K562 (cell line): ENCODE results near the gene SPAG7. TPM values are rescaled to one million over a fixed set of nuclear protein-coding genes. Genes with fewer than 3 reads are reported as not detected.
"Not testable (repeated sequence)": the region's sequence is repeated elsewhere in the genome, so short reads cannot be mapped to it uniquely, and the experiment has no call there.

ENCODE experiments used
- ATAC-seq: fragments of 200-7000 bp; cut with Tn5 transposase; 3 replicates; pipeline ENCODE4 v1.9.1; 2020; ENCODE audit warnings: moderate library complexity
- BruUV-seq: library from RNA; stranded (reverse); fragments of 400-500 nt; replicated peaks from 2 replicates; lab custom pipeline; 2021; lab: Mats Ljungman, UMichigan
- CTCF ChIA-PET: fragments of 300-600 bp; formaldehyde crosslinking; extraction: SDS; loops from one replicate; lab custom pipeline; 2021; ENCODE audit warnings: low intra/inter-chr PET ratio; lab: Yijun Ruan, JAX
- POLR2A ChIA-PET: fragments of 300-600, 350-650 bp; sonication (Branson Sonifier 250); formaldehyde crosslinking; extraction: SDS; loops from one replicate; lab custom pipeline; 2021; ENCODE audit warnings: antibody characterized with exemption, inconsistent platforms; lab: Yijun Ruan, JAX
- DNase-seq, 4 experiments: peaks; one replicate each; pipeline versions ENCODE4 v3.0.0 to v3.0.0-alpha.2; 2011 to 2018; ENCODE audit warnings: low spot score in 3 of 4, mixed read lengths in 3 of 4; ENCODE audit errors: extremely low read depth in 1 of 4
- FAIRE-seq: peaks from 2 replicates; lab custom pipeline; 2011; peaks lifted over from hg19 to GRCh38; lab: Jason Lieb, UNC
- H2AFZ ChIP-seq: 2 replicates; pipeline ENCODE4 v1.6.0; 2011; ENCODE audit warnings: low read depth, low read length, control low read depth, inconsistent platforms
- H3K27ac ChIP-seq: fragments of 200-600 bp; 3 replicates; pipeline ENCODE4 v1.8.0; 2011; ENCODE audit warnings: low read depth, mild to moderate bottlenecking, control low read depth, inconsistent platforms, low read length, moderate library complexity, mixed read lengths; ENCODE audit errors: extremely low read depth
- H3K27me3 ChIP-seq, 2 experiments: fragments of 300-600 bp in 1 of 2; 2 replicates in 1 of 2; 3 replicates in 1 of 2; pipeline versions ENCODE4 v1.6.0 to v1.8.0; 2011; ENCODE audit warnings: inconsistent platforms in 2 of 2, low read length in 2 of 2, mild to moderate bottlenecking in 1 of 2, mixed read lengths in 1 of 2, moderate library complexity in 1 of 2; ENCODE audit not compliant: control insufficient read depth in 2 of 2, insufficient read depth in 2 of 2
- H3K36me3 ChIP-seq: fragments of 300-600 bp; 3 replicates; pipeline ENCODE4 v1.8.0; 2011; ENCODE audit warnings: mild to moderate bottlenecking, low read length, inconsistent platforms; ENCODE audit not compliant: control insufficient read depth, insufficient read depth
- H3K4me1 ChIP-seq, 2 experiments: fragments of 200-600 bp in 1 of 2; replicated peaks in 1 of 2; 2 replicates in 1 of 2; 3 replicates in 1 of 2; pipeline versions ENCODE4 v1.5.1 to v1.8.0; 2011; ENCODE audit warnings: inconsistent platforms in 2 of 2, low read length in 2 of 2, mild to moderate bottlenecking in 1 of 2, mixed read lengths in 1 of 2, moderate library complexity in 1 of 2; ENCODE audit not compliant: control insufficient read depth in 2 of 2, insufficient read depth in 2 of 2
- H3K4me2 ChIP-seq: 2 replicates; pipeline ENCODE4 v1.6.1; 2011; ENCODE audit warnings: low read length, control low read depth, inconsistent platforms, mixed read lengths; ENCODE audit not compliant: insufficient read depth
- H3K4me3 ChIP-seq: fragments of 200-600 bp; sonication (generic), shearing (Covaris generic); 2 replicates; pipeline ENCODE4 v1.5.1; 2016; ENCODE audit warnings: control low read depth, inconsistent platforms
- H3K79me2 ChIP-seq: fragments of 200-600 bp; 3 replicates; pipeline ENCODE4 v1.8.0; 2011; ENCODE audit warnings: low read length, inconsistent platforms; ENCODE audit not compliant: control insufficient read depth, insufficient read depth
- H3K9ac ChIP-seq, 2 experiments: 2 replicates each; pipeline versions ENCODE4 v1.6.0 to v1.6.1; 2011; ENCODE audit warnings: low read depth in 2 of 2, low read length in 2 of 2, control low read depth in 1 of 2, inconsistent platforms in 1 of 2, mild to moderate bottlenecking in 1 of 2, mixed read lengths in 1 of 2; ENCODE audit not compliant: insufficient read depth in 1 of 2
- H3K9me1 ChIP-seq: one replicate; pipeline ENCODE4 v1.6.0; 2011; ENCODE audit warnings: inconsistent platforms, mild to moderate bottlenecking, low read length, moderate library complexity; ENCODE audit not compliant: control insufficient read depth, insufficient read depth
- H3K9me3 ChIP-seq: replicated peaks from 2 replicates; pipeline ENCODE4 v1.5.1; 2011; ENCODE audit warnings: low read depth, low read length, inconsistent platforms; ENCODE audit not compliant: control insufficient read depth, insufficient read depth
- H4K20me1 ChIP-seq: replicated peaks from 2 replicates; pipeline ENCODE4 v1.6.1; 2011; ENCODE audit warnings: low read length, inconsistent platforms, mixed read lengths; ENCODE audit not compliant: control insufficient read depth, insufficient read depth
- KLF16 ChIP-seq: IDR thresholded peaks from 2 replicates; pipeline ENCODE4 v1.6.1; 2016; ENCODE audit warnings: antibody characterized with exemption
- MEF2A ChIP-seq: IDR thresholded peaks from 2 replicates; pipeline ENCODE4 v1.6.1; 2011; ENCODE audit warnings: low read depth, mild to moderate bottlenecking, low read length, moderate library complexity; ENCODE audit not compliant: control insufficient read depth
- NBN ChIP-seq: fragments of 450-650 bp; IDR thresholded peaks from 2 replicates; pipeline ENCODE4 v1.6.1; 2016; ENCODE audit warnings: low read depth, mild to moderate bottlenecking
- TSHZ1 ChIP-seq: fragments of 250-450 bp; sonication (Bioruptor Pico); IDR thresholded peaks from 2 replicates; pipeline ENCODE4 v1.4.0; 2020; ENCODE audit warnings: mild to moderate bottlenecking, moderate library complexity
- ZNF121 ChIP-seq: sonication (generic); formaldehyde crosslinking; conservative IDR thresholded peaks from 2 replicates; pipeline ENCODE4 v1.8.0; 2022; ENCODE audit warnings: missing genetic modification reagents
- ZNF143 ChIP-seq: sonication (generic); formaldehyde crosslinking; IDR thresholded peaks from 2 replicates; pipeline ENCODE4 v1.9.0; 2022; ENCODE audit warnings: mild to moderate bottlenecking, missing genetic modification reagents
- WGBS: fragments of 100-300 bp; shearing (Covaris generic); methylation state at CpG from one replicate; pipeline ENCODE4 v1.1.6; 2016; ENCODE audit warnings: low coverage, mixed read lengths; ENCODE audit not compliant: insufficient coverage; ENCODE audit errors: missing lambda C conversion rate; 5-methylcytosine and 5-hydroxymethylcytosine counted together
- in situ Hi-C: fragments of 300-500 bp; cut with MboI; formaldehyde crosslinking; loops from 4 replicates; pipeline ENCODE4 v1.15.0; 2018; ENCODE audit warnings: inconsistent platforms, mixed read lengths
- intact Hi-C: fragments of 100-400 bp; cut with micrococcal nuclease; formaldehyde crosslinking; loops from 2 replicates; pipeline ENCODE4 v1.14.2; 2022
- polyA plus RNA-seq, 8 experiments: library from polyadenylated mRNA; depleted of rRNA in 4 of 8; stranded (reverse) in 5 of 8; unstranded in 3 of 8; fragments of >200 nt; fragmentation: Nextera tagmentation in 2 of 8; fragmentation: Illumina TruSeq in 1 of 8; extraction: Ambion mirVana in 2 of 8; extraction: Trizol in 1 of 8; gene quantifications; 2 replicates each; pipeline versions ENCODE4 v1.2.1 to v1.2.3, GENCODE V29; 2011 to 2014; ENCODE audit warnings: inconsistent platforms in 1 of 8, missing spikeins in 1 of 8
- total RNA-seq, 7 experiments: library from RNA; depleted of rRNA in 6 of 7; stranded (reverse); fragments of >200 nt in 6 of 7; fragmentation: Illumina TruSeq in 2 of 7; extraction: Trizol in 2 of 7; gene quantifications; 2 replicates each; pipeline versions ENCODE4 v1.2.1 to v1.2.3, GENCODE V29; 2011 to 2021; ENCODE audit warnings: low replicate concordance in 1 of 7

The SPAG7 gene
- total and polyA plus RNA-seq, 9 of the 15 experiments (the other 6 are each of a cell fraction or from before 2014, with no cell fraction given) = 5.6 to 53.5 (median 36.3) TPM

GRCh38 chr17:4919511-4920047 is 48.0 kb downstream of the SPAG7 start (continued):
- TF ChIP-seq TSHZ1 (CRISPR knock-in tag) (no peak), ZNF143 (CRISPR knock-in tag) (no peak), MEF2A (no peak), KLF16 (no peak), NBN (no peak)

GRCh38 chr17:4914551-4914950 is 53.1 kb downstream of the SPAG7 start:
- BruUV-seq, FAIRE-seq, CTCF ChIA-PET, DNase-seq, H3K9me1 ChIP-seq, H3K4me1 ChIP-seq, H3K9ac ChIP-seq, H4K20me1 ChIP-seq, H3K79me2 ChIP-seq, H3K27ac ChIP-seq, H3K36me3 ChIP-seq, H3K4me3 ChIP-seq, H3K9me3 ChIP-seq, ATAC-seq, intact Hi-C loops, H2AFZ ChIP-seq, H3K27me3 ChIP-seq, H3K4me2 ChIP-seq: not testable (repeated sequence)
- WGBS = 40% methylated on average over 3 of the region's 4 CpGs
- POLR2A ChIA-PET = interaction anchor here (0.6 kb wide), 1 partner anchor 52 kb away, joined by 3 read pairs; no protein-coding TSS in a partner anchor
- peak; percentile 32; the same call in 1 of the 2 replicates for TF ChIP-seq ZNF121
- in situ Hi-C loops = loop anchor here (10.0 kb wide), 1 partner anchor 150 kb away; no protein-coding TSS in a partner anchor
